Ishikawa (cell line): ENCODE results near the gene DEAF1.

Experiments
- CEBPB ChIP-seq: IDR thresholded peaks from 2 replicates; pipeline ENCODE4 v1.6.1; 2012
- EP300 ChIP-seq: IDR thresholded peaks from 2 replicates; pipeline ENCODE4 v1.6.1; 2012; ENCODE audit warnings: borderline replicate concordance
- MAX ChIP-seq: IDR thresholded peaks from 2 replicates; pipeline ENCODE4 v1.6.1; 2012
- RAD21 ChIP-seq: IDR thresholded peaks from 2 replicates; pipeline ENCODE4 v1.6.1; 2012; ENCODE audit warnings: low read depth
- REST ChIP-seq: IDR thresholded peaks from 2 replicates; pipeline ENCODE4 v1.6.1; 2012; ENCODE audit warnings: low read depth, mild to moderate bottlenecking
- TAF1 ChIP-seq: IDR thresholded peaks from 2 replicates; pipeline ENCODE4 v1.6.1; 2012; ENCODE audit warnings: low read depth, mild to moderate bottlenecking
- TCF12 ChIP-seq: IDR thresholded peaks from 2 replicates; pipeline ENCODE4 v1.6.1; 2012; ENCODE audit warnings: low read depth
- YY1 ChIP-seq: IDR thresholded peaks from 2 replicates; pipeline ENCODE4 v1.6.1; 2012; ENCODE audit warnings: low read depth
- ZBTB7A ChIP-seq: IDR thresholded peaks from 2 replicates; pipeline ENCODE4 v1.6.1; 2012; ENCODE audit warnings: low read depth

- TF ChIP-seq EP300 (no peak), ZBTB7A (no peak), YY1 (no peak), MAX (no peak), TAF1 (no peak), REST (no peak), CEBPB (no peak), TCF12 (no peak), RAD21 (no peak)
These were observed 86.9 kb downstream of the DEAF1 start for GRCh38 chr11:607971-608659.
